ENCODE measurements around the gene COX19.
A peak's percentile ranks its signal among the peaks of the same experiment; 100 is the strongest.

COX19 gene

GRCh38 chr7:991729-992656, 16.6 kb upstream of the COX19 start:
- DNase-seq (ENCODE audit: low spot score): no peak

GRCh38 chr7:990933-991728, 15.8 kb upstream of the COX19 start:
- no peak for DNase-seq (ENCODE audit: low spot score)

- DNase-seq (ENCODE audit: low spot score): no peak
Observed at GRCh38 chr7:990352-990932, 15.1 kb upstream of the COX19 start.

- no peak for DNase-seq (ENCODE audit: low spot score)
Observed at GRCh38 chr7:988963-989529, 13.7 kb upstream of the COX19 start.

GRCh38 chr7:988426-988911, 13.1 kb upstream of the COX19 start:
- DNase-seq (ENCODE audit: low spot score): no peak

- no peak for DNase-seq (ENCODE audit: low spot score)
Observed at GRCh38 chr7:987909-988308, 12.6 kb upstream of the COX19 start.

- no peak for DNase-seq (ENCODE audit: low spot score)
Observed at GRCh38 chr7:986766-987751, 11.7 kb upstream of the COX19 start.

- peak; percentile 39 for DNase-seq (ENCODE audit: low spot score)
Observed at GRCh38 chr7:985915-986741, 10.8 kb upstream of the COX19 start.

- DNase-seq (ENCODE audit: low spot score): no peak
Observed at GRCh38 chr7:985127-985416, 9.7 kb upstream of the COX19 start.

- DNase-seq (ENCODE audit: low spot score): no peak
Observed at GRCh38 chr7:984361-985126, 9.2 kb upstream of the COX19 start.

GRCh38 chr7:983616-984071, 8.3 kb upstream of the COX19 start:
- no peak for DNase-seq (ENCODE audit: low spot score)

GRCh38 chr7:983004-983615, 7.8 kb upstream of the COX19 start, which contains the start of gene CYP2W1:
Gene CYP2W1, plus strand, starts transcription at chr7:983181. Its CDS starts 31 bp downstream, at chr7:983212.
- DNase-seq (ENCODE audit: low spot score): no peak

- DNase-seq (ENCODE audit: low spot score): no peak
Observed at GRCh38 chr7:982511-983003, 7.2 kb upstream of the COX19 start.

- DNase-seq (ENCODE audit: low spot score): no peak
Observed at GRCh38 chr7:981793-982510, 6.6 kb upstream of the COX19 start.

GRCh38 chr7:979886-980571, 4.7 kb upstream of the COX19 start:
- DNase-seq (ENCODE audit: low spot score): no peak

GRCh38 chr7:979151-979550, 3.8 kb upstream of the COX19 start:
- DNase-seq (ENCODE audit: low spot score): no peak

GRCh38 chr7:978416-979091, 3.2 kb upstream of the COX19 start:
- no peak for DNase-seq (ENCODE audit: low spot score)
